Prostate gland (tissue), 2 donors: ENCODE data around the gene LILRA1.

Source experiments
- CTCF ChIP-seq, 4 experiments: fragments of 200-600 bp in 2 of 4; fragments of 450-650 bp in 2 of 4; sonication (generic) in 2 of 4; IDR thresholded peaks; 1 replicate in 3 of 4; 2 replicates in 1 of 4; pipeline ENCODE4 v1.5.1; 2016 to 2019; ENCODE audit warnings: antibody characterized with exemption in 4 of 4, mild to moderate bottlenecking in 2 of 4, moderate library complexity in 2 of 4
- POLR2A ChIP-seq: fragments of 450-650 bp; IDR thresholded peaks from one replicate; pipeline ENCODE4 v1.6.1; 2016; ENCODE audit warnings: antibody characterized with exemption, mild to moderate bottlenecking
- POLR2AphosphoS5 ChIP-seq: sonication (generic); formaldehyde crosslinking; IDR thresholded peaks from one replicate; pipeline ENCODE4 v1.6.1; 2017; ENCODE audit warnings: antibody characterized with exemption

- TF ChIP-seq POLR2A: no peak
- TF ChIP-seq CTCF (IDR thresholded peaks at IDR 0.05): no peak
- TF ChIP-seq POLR2AphosphoS5: no peak
Observed at GRCh38 chr19:54586397-54586796, 7.0 kb upstream of the LILRA1 start.
